Measurements from ENCODE around the gene DNAJC10.

The DNAJC10 gene

DNA sequence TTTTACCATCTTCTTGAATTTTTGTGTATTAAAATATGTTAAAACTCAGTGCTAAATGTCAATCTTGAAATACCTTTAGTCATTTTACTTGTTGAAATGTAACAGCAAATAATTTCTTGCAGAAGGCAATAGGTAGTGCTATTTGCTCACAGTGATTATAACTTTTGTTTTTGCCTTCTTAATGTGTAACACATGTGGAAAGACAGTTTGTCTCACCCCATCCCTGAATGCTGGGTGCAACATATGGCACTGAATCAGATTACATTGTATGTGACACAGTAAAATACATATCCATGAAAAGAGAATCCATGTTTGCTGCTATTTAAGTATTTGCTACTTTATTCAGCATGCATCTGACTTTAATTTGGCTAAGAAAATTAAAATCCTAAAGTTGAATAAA is 115.0 kb downstream of the DNAJC10 start:
- DNase-seq (ENCODE audit: extremely low read depth in 1 of 2, low read depth in 1 of 2): no peak

DNA sequence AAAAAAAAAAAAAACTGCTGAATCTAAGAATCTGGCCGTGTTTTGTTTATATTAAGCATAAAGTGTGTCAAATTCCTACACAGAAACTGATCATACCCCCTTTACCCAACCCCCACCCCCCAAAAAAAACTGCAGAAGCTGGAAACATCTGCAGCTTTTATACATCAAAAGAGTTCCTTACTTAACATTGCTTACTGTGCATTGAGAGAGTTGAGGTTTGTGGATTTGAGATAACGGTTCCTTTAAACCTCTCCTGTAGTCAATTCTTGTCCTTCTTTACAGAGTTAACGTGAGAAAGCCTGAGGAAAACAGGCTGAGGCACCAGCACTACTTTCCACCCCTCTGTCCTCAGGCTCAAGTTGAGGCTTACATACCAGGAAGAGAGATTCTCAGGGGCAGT is 115.9 kb downstream of the DNAJC10 start:
- no peak for DNase-seq (ENCODE audit: extremely low read depth in 1 of 2, low read depth in 1 of 2)

DNA sequence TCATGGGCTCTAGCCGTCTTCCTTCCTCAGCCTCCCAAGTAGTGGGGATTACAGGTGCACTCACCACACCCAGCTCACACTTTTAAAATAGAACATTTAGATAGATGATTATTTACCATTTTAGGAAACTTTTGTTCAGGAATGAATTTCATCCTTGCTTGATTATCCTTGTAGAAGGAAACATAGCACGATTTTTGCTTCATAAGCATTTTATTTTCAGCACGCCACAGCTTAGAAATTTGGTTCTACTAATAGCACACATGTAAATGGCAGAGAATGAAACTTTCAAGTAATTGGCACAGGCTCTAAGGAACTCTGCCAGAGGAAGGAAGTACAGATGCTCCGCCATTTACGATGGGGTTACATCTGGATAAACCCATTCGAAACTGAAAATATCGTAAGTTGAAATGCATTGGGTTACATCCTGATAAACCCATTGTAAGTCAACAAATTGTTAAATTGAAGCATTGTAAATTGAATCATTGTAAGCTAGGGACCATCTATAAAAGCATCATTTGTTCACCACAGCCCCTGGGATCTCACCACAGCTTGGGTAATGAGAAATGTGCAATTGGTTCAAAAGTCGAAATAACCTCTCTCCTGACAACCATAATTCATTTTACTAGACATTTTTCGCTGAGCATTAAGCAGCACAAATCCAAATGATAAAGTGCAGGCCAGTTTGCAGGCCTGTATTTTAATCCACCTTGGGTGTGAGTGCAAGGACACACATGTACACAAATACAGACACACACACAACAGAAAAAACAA is 117.2 kb downstream of the DNAJC10 start:
- no peak for DNase-seq (ENCODE audit: extremely low read depth in 1 of 2, low read depth in 1 of 2)

DNA sequence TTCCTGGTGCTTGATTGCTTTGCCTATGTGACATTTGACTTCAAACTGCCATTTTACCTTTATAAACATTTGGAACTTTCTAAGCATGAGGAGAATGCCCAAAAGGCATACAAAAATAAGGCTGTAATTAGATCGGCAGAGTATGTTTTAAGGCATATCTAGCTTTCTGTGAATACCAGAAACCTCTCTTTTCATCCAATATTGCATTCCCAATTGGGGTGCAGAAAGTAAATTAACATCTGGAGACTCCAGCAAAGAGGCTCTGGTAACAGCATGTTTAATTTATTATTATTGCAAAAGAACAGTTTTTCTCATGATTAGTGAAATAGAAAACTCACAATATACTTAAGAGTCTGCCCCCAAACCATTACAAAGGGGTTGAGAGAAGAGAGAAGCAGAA is 118.2 kb downstream of the DNAJC10 start:
- DNase-seq (ENCODE audit: extremely low read depth in 1 of 2, low read depth in 1 of 2): no peak

DNA sequence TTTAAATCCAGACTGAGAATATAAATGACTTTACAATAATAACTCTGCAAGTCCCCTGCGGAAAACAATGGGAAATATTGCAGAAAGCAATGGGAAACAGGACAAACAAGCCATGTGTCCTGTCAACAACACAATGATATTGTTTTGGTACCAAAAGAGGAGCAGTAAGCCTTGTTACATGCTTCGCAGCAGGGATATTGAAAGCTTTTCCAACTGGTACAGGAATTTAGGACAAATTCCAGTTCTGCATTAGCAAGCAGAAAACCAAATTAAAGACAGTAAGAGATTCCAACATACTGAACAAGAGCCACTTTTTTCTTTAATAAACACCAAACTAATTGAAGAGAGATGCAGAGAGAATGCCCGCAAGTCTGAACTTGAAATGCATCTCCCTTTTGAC is 120.4 kb downstream of the DNAJC10 start:
- DNase-seq (ENCODE audit: extremely low read depth in 1 of 2, low read depth in 1 of 2): no peak
